ENCODE measurements around the gene FBXL7.

Gene FBXL7

DNA sequence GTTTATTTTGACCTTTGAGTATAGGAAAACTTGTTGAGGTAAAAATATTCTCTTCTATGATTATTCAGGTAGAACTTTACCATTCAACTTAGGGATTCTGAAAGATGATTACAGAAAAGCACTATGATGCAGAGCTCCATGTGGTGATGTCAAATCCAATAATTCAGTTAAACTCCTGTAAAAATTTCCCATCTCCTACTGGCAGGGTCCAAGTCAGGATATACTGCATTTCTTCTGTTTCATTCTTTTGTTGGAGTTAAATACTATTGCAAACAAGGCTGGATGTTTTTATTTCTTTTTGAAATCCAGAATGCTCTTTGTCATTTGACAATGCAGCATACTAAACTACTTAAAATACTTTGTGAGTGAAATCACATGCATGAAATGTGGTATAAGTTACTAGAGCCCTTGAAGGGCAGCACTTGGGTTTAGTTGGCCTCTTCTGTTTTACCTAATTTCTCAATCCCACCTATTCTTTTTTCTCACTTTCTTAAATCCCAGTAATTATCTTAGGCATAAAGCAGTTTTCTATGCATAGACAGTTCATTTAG is 204.5 kb downstream of the FBXL7 start:
- Histone ChIP-seq H3K9me3 (no peaks in the 10 kb centered on the region), H3K4me3 (ENCODE audit: low read depth in 1 of 2, low read length in 1 of 2) (no peak overlapping the region), H3K27me3 (no peaks in the 10 kb centered on the region), H3K27ac (no peak overlapping the region), H3K4me1 (ENCODE audit: control insufficient read depth in 1 of 2, insufficient read depth in 1 of 2, low read depth in 1 of 2, low read length in 1 of 2) (no peaks in the 10 kb centered on the region), H3K36me3 (no peaks in the 10 kb centered on the region)
- TF ChIP-seq, protein P1, sequence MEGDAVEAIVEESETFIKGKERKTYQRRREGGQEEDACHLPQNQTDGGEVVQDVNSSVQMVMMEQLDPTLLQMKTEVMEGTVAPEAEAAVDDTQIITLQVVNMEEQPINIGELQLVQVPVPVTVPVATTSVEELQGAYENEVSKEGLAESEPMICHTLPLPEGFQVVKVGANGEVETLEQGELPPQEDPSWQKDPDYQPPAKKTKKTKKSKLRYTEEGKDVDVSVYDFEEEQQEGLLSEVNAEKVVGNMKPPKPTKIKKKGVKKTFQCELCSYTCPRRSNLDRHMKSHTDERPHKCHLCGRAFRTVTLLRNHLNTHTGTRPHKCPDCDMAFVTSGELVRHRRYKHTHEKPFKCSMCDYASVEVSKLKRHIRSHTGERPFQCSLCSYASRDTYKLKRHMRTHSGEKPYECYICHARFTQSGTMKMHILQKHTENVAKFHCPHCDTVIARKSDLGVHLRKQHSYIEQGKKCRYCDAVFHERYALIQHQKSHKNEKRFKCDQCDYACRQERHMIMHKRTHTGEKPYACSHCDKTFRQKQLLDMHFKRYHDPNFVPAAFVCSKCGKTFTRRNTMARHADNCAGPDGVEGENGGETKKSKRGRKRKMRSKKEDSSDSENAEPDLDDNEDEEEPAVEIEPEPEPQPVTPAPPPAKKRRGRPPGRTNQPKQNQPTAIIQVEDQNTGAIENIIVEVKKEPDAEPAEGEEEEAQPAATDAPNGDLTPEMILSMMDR (IDR thresholded peaks at IDR 0.05) = no peak

DNA sequence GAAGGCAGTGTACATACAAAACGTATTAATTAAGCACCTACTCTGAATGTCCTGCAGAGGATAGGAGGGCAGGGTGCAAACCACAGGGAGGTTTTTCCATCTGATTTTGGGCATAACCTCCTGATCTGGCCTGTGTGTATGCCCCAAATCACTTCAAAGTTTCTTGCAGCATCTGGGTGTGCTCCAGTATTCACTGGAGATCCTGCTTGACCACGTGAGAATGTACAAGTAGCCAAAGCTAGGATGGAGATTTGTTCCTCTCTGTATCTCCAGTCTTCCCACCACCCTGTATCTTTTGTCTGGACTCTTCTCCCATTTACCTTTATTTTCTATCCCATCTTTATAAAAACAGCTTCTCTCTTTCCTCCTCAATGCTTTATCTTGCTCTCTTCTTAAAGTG is 207.7 kb downstream of the FBXL7 start:
- H3K36me3 ChIP-seq = no peaks in the 10 kb centered on the region
- H3K4me1 ChIP-seq (ENCODE audit: control insufficient read depth in 1 of 2, insufficient read depth in 1 of 2, low read depth in 1 of 2, low read length in 1 of 2) = no peaks in the 10 kb centered on the region
- TF ChIP-seq, protein P1 (IDR thresholded peaks at IDR 0.05) = no peak
- H3K27ac ChIP-seq = no peak overlapping the region
- no peaks in the 10 kb centered on the region for H3K9me3 ChIP-seq
- no peaks in the 10 kb centered on the region for H3K27me3 ChIP-seq
- H3K4me3 ChIP-seq (ENCODE audit: low read depth in 1 of 2, low read length in 1 of 2) = no peak overlapping the region

DNA sequence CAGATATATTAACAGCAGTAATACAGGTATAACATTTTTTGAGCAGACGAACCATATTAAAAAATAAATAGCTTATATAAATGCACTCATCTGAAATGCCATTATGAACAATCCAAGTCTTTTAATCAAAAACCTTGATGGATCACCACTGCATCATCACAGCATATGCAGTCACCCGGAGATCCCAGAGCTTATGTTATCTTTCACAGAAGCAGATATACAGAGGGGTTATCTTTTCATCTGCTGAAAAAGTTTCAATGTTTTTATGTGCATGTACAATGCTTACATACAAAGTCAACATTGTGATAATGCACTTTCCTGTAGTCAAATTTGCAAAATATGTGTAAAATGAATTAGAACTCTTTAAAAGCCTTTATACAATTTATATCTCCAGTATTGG is 211.9 kb downstream of the FBXL7 start:
- Histone ChIP-seq H3K4me3 (ENCODE audit: low read depth in 1 of 2, low read length in 1 of 2) (no peak overlapping the region), H3K27me3 (no peaks in the 10 kb centered on the region), H3K9me3 (no peaks in the 10 kb centered on the region), H3K36me3 (no peaks in the 10 kb centered on the region), H3K27ac (no peak overlapping the region), H3K4me1 (ENCODE audit: control insufficient read depth in 1 of 2, insufficient read depth in 1 of 2, low read depth in 1 of 2, low read length in 1 of 2) (no peaks in the 10 kb centered on the region)
- TF ChIP-seq, protein P1 (IDR thresholded peaks at IDR 0.05) = no peak

DNA sequence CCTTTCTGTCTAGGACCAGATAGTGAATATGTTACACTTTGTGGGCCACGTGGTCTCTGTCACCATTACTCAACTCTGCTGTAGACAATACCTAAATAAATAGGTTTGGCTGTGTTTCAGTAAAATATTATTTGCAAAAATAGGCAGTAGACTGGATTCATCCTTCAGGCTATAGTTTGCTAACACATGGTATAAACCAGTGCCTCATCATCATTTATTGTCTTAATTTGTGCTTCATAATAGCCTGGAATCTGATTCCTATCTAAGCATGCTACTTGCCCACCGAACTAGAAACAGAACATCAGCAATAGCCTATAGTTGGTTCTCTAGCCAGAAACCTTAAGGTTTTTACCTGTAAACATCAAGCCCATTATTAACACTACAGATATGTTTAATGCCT is 215.6 kb downstream of the FBXL7 start:
- no peaks in the 10 kb centered on the region for H3K27me3 ChIP-seq
- TF ChIP-seq, protein P1 (IDR thresholded peaks at IDR 0.05) = no peak
- H3K4me3 ChIP-seq (ENCODE audit: low read depth in 1 of 2, low read length in 1 of 2) = no peak overlapping the region
- H3K4me1 ChIP-seq (ENCODE audit: control insufficient read depth in 1 of 2, insufficient read depth in 1 of 2, low read depth in 1 of 2, low read length in 1 of 2) = no peaks in the 10 kb centered on the region
- no peaks in the 10 kb centered on the region for H3K36me3 ChIP-seq
- H3K27ac ChIP-seq = no peak overlapping the region
- H3K9me3 ChIP-seq = no peaks in the 10 kb centered on the region

DNA sequence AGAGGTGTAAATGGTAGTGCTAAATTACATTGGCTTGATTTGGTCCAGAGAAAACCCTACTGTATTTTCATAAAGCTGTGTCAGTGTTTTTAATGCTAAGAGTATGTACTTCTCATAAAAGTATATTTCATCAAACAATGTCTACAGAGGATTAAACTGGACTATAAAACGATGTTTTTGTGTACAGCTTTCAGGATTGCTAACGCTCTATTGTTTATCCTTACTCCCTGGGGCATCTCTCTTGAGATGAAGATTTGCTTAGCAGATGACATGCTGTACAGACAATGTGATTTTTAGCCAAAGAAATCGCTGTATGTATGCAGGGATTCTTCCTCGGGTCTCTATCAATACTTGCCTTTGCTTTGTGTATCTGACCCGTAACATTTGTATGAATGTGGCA is 216.0 kb downstream of the FBXL7 start:
- Histone ChIP-seq H3K27ac (no peak overlapping the region), H3K4me3 (ENCODE audit: low read depth in 1 of 2, low read length in 1 of 2) (no peak overlapping the region), H3K27me3 (no peaks in the 10 kb centered on the region), H3K4me1 (ENCODE audit: control insufficient read depth in 1 of 2, insufficient read depth in 1 of 2, low read depth in 1 of 2, low read length in 1 of 2) (no peaks in the 10 kb centered on the region), H3K9me3 (no peaks in the 10 kb centered on the region), H3K36me3 (no peaks in the 10 kb centered on the region)
- TF ChIP-seq, protein P1 (IDR thresholded peaks at IDR 0.05) = no peak

DNA sequence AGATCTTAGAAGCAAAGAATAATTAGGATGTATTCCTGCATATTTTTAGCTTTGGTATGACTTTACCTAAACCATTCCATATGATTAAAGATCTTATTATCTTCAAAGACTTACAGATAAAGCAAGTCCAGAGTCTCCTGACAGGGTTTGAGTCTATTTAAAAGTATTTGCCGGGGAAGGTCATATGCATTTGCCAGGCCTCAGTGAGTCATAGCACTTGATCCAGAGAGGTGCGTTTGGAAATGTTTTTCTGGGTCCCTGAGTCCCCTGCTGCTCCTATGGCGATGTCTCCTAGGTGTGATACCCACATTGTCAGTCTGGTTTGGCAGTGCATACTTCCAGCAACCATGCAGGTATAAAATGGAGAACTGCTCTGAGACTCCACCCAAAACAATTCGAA is 217.0 kb downstream of the FBXL7 start:
- Histone ChIP-seq H3K4me1 (ENCODE audit: control insufficient read depth in 1 of 2, insufficient read depth in 1 of 2, low read depth in 1 of 2, low read length in 1 of 2) (no peaks in the 10 kb centered on the region), H3K36me3 (no peaks in the 10 kb centered on the region)
- TF ChIP-seq, protein P1 (IDR thresholded peaks at IDR 0.05) = no peak

More for the DNA sequence above, 217.0 kb downstream of the FBXL7 start:
- Histone ChIP-seq H3K9me3 (no peaks in the 10 kb centered on the region), H3K27me3 (no peaks in the 10 kb centered on the region), H3K4me3 (ENCODE audit: low read depth in 1 of 2, low read length in 1 of 2) (no peak overlapping the region), H3K27ac (no peak overlapping the region)

All from neutrophil (primary cell).